HG03097 (cell line): ENCODE results near the gene C15orf61.

Experiments used
- ATAC-seq: cut with Tn5 transposase; IDR thresholded peaks from one replicate; pipeline ENCODE4 v1.9.1; 2021; ENCODE audit not compliant: unreplicated experiment, low FRiP score

Gene C15orf61

DNA sequence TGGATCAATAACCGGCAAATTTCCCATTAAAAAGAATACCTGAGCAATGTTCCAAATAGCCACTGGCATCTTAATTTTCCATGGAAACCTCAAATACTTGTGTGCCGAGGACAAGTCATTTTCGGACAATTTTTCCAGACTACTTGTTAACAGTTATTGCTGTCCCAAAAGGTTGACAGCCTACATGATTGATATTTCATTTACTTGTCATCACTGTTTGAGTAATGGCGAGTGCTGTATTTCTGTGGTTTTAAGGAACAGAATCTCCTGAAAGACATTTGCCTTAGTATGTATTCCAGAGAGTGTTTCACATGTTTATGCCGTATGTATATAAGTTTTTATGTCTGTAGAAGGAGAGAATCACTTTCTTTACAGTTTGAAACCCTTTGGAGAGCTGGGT lies 58.2 kb downstream of the C15orf61 start:
- ATAC-seq: no peak
